Stomach (tissue), 9 donors: Measurements from ENCODE around the gene RPS6KA2. TPM values are rescaled to one million over a fixed set of nuclear protein-coding genes. Genes with fewer than 3 reads are reported as not detected.

Experiments used
- DNase-seq, 2 donors: peaks; one replicate each; pipeline versions ENCODE4 v3.0.0 to v3.0.0-alpha.2; 2013 to 2019
- H3K27ac ChIP-seq, 5 donors: fragments of 200-600 bp in 4 of 5; sonication (generic) in 4 of 5; one replicate each; pipeline ENCODE4 v1.5.1; 2013 to 2019; ENCODE audit warnings: mild to moderate bottlenecking in 1 of 5, moderate library complexity in 1 of 5
- H3K27me3 ChIP-seq, 3 donors: fragments of 200-600 bp; sonication (generic); one replicate each; pipeline ENCODE4 v1.5.1; 2017 to 2019; ENCODE audit warnings: mixed run types in 1 of 3
- H3K36me3 ChIP-seq, 4 donors: fragments of 200-600 bp; sonication (generic); 1 replicate in 3 of 4; 2 replicates in 1 of 4; pipeline ENCODE4 v1.5.1; 2016 to 2019
- H3K4me1 ChIP-seq, 4 donors: fragments of 200-600 bp; sonication (generic); one replicate each; pipeline ENCODE4 v1.5.1; 2016 to 2019
- H3K4me3 ChIP-seq, 4 donors: fragments of 200-600 bp; sonication (generic) in 3 of 4; one replicate each; pipeline ENCODE4 v1.5.1; 2016 to 2019; ENCODE audit warnings: mild to moderate bottlenecking in 1 of 4
- H3K9me3 ChIP-seq, 4 donors: fragments of 200-600 bp; sonication (generic); one replicate each; pipeline ENCODE4 v1.5.1; 2016 to 2019
- CTCF ChIP-seq, 7 experiments: fragments of 450-650 bp in 4 of 7; fragments of 200-600 bp in 3 of 7; sonication (generic) in 3 of 7; IDR thresholded peaks; one replicate each; pipeline ENCODE4 v1.5.1; 2016 to 2019; ENCODE audit warnings: antibody characterized with exemption in 7 of 7, control low read depth in 2 of 7, mild to moderate bottlenecking in 1 of 7
- EP300 ChIP-seq: sonication (generic); formaldehyde crosslinking; IDR thresholded peaks from one replicate; pipeline ENCODE4 v1.6.1; 2017; ENCODE audit warnings: antibody characterized with exemption
- POLR2A ChIP-seq, 4 donors: fragments of 450-650 bp; IDR thresholded peaks; one replicate each; pipeline ENCODE4 v1.6.1; 2016; ENCODE audit warnings: antibody characterized with exemption in 4 of 4, control low read depth in 2 of 4, mild to moderate bottlenecking in 1 of 4, moderate library complexity in 1 of 4
- POLR2AphosphoS5 ChIP-seq, 3 donors: sonication (generic); formaldehyde crosslinking; IDR thresholded peaks; one replicate each; pipeline ENCODE4 v1.6.1; 2016; ENCODE audit warnings: antibody characterized with exemption in 3 of 3
- WGBS, 5 donors: extraction: QIAGEN DNeasy Blood & Tissue Kit in 3 of 5; methylation state at CpG; one replicate each; pipeline versions ENCODE4 v1.1.5 to v1.1.7; 2013 to 2018; 5-methylcytosine and 5-hydroxymethylcytosine counted together
- intact Hi-C: fragments of 100-400 bp; cut with DNase I; formaldehyde crosslinking; loops from one replicate; pipeline ENCODE4 v1.15.1; 2023; ENCODE audit warnings: low total_unique reads
- polyA plus RNA-seq, 3 donors: library from polyadenylated mRNA; stranded (reverse); fragments of 200-250 nt; gene quantifications; one replicate each; pipeline ENCODE4 v1.2.3, GENCODE V29; 2013
- total RNA-seq, 5 donors: library from RNA; depleted of rRNA; stranded (reverse); fragments of >200 nt; gene quantifications; one replicate each; pipeline versions ENCODE4 v1.1.0 to v1.2.3, GENCODE V29; 2014 to 2016
- donor health status: healthy with polysubstance abuse.
- donor health status: Bipolar disorder and iron deficiency.
- donor health status: healthy.

The RPS6KA2 gene
- total and polyA plus RNA-seq, 8 donors = 10.9 to 150 (median 68.0) TPM

GRCh38 chr6:166430269-166430668, 196.8 kb downstream of the RPS6KA2 start:
- 95 to 99% (median 97%) methylated on average over 16 to 17 of the region's 17 CpGs for WGBS, 5 donors
- H3K9me3 ChIP-seq = no peaks in the 10 kb centered on the region
- H3K36me3 ChIP-seq = peaks cover 28 to 56% (median 46%) of the 10 kb centered on the region in 4 donors
- intact Hi-C loops = no loop called here
- H3K27ac ChIP-seq = no peak overlapping the region
- H3K4me1 ChIP-seq = no peaks in the 10 kb centered on the region
- no peaks in the 10 kb centered on the region for H3K27me3 ChIP-seq
- H3K4me3 ChIP-seq = no peak overlapping the region
- TF ChIP-seq CTCF (IDR thresholded peaks at IDR 0.05) (no peak), EP300 (no peak), POLR2AphosphoS5 (IDR thresholded peaks at IDR 0.05) (no peak), POLR2A (IDR thresholded peaks at IDR 0.05) (no peak)
- no peak for DNase-seq

- Histone ChIP-seq H3K27me3 (no peaks in the 10 kb centered on the region), H3K9me3 (no peaks in the 10 kb centered on the region), H3K4me3 (no peak overlapping the region), H3K4me1 (peaks cover 0 to 13% (median 0%) of the 10 kb centered on the region in 4 donors), H3K27ac (no peak overlapping the region), H3K36me3 (peaks cover 30 to 64% (median 59%) of the 10 kb centered on the region in 4 donors)
- 89 to 94% (median 93%) methylated on average over 12 of the region's 12 CpGs for WGBS, 5 donors
- intact Hi-C loops = no loop called here
- DNase-seq = peak in 1 of 2 donors; percentile 38
- TF ChIP-seq POLR2A (IDR thresholded peaks at IDR 0.05) (no peak), POLR2AphosphoS5 (IDR thresholded peaks at IDR 0.05) (no peak), EP300 (no peak), CTCF (IDR thresholded peaks at IDR 0.05) (no peak)
These were observed 202.6 kb downstream of the RPS6KA2 start for GRCh38 chr6:166424431-166424830.

GRCh38 chr6:166423781-166424180, 203.3 kb downstream of the RPS6KA2 start:
- H3K4me1 ChIP-seq = peaks cover 0 to 13% (median 0%) of the 10 kb centered on the region in 4 donors
- H3K9me3 ChIP-seq = no peaks in the 10 kb centered on the region
- intact Hi-C loops = no loop called here
- H3K4me3 ChIP-seq = no peak overlapping the region
- H3K27me3 ChIP-seq = no peaks in the 10 kb centered on the region
- TF ChIP-seq POLR2A (IDR thresholded peaks at IDR 0.05) (no peak), POLR2AphosphoS5 (IDR thresholded peaks at IDR 0.05) (no peak), CTCF (IDR thresholded peaks at IDR 0.05) (no peak), EP300 (no peak)
- peaks cover 33 to 65% (median 61%) of the 10 kb centered on the region in 4 donors for H3K36me3 ChIP-seq
- no peak overlapping the region for H3K27ac ChIP-seq
- DNase-seq = no peak
- 90 to 97% (median 93%) methylated on average over 5 to 7 of the region's 7 CpGs for WGBS, 5 donors

- Histone ChIP-seq H3K36me3 (peaks cover 38 to 71% (median 67%) of the 10 kb centered on the region in 4 donors), H3K4me1 (peaks cover 0 to 13% (median 0%) of the 10 kb centered on the region in 4 donors), H3K27ac (no peak overlapping the region), H3K9me3 (no peaks in the 10 kb centered on the region), H3K4me3 (no peak overlapping the region), H3K27me3 (no peaks in the 10 kb centered on the region)
- intact Hi-C loops = no loop called here
- TF ChIP-seq POLR2A (IDR thresholded peaks at IDR 0.05) (no peak), CTCF (IDR thresholded peaks at IDR 0.05) (no peak), EP300 (no peak), POLR2AphosphoS5 (IDR thresholded peaks at IDR 0.05) (no peak)
- DNase-seq = no peak
- 91 to 97% (median 94%) methylated on average over 22 of the region's 22 CpGs for WGBS, 5 donors
These were observed 203.9 kb downstream of the RPS6KA2 start for GRCh38 chr6:166423051-166423745.
